Vagina (tissue), 2 donors: ENCODE data around the gene EGF. TPM values are rescaled to one million over a fixed set of nuclear protein-coding genes. Genes with fewer than 3 reads are reported as not detected.
"Not testable (repeated sequence)": the region's sequence is repeated elsewhere in the genome, so short reads cannot be mapped to it uniquely, and the experiment has no call there.

ENCODE experiments used
- DNase-seq, 2 donors: peaks; one replicate each; pipeline ENCODE4 v3.0.0-alpha.2; 2017; ENCODE audit errors: extremely low spot score in 2 of 2
- H3K27ac ChIP-seq: fragments of 200-600 bp; sonication (generic); one replicate; pipeline ENCODE4 v1.5.1; 2019
- H3K27me3 ChIP-seq: fragments of 200-600 bp; sonication (generic); one replicate; pipeline ENCODE4 v1.5.1; 2019
- H3K36me3 ChIP-seq, 2 donors: fragments of 200-600 bp; sonication (generic); one replicate each; pipeline ENCODE4 v1.5.1; 2017 to 2019
- H3K4me1 ChIP-seq: fragments of 200-600 bp; sonication (generic); one replicate; pipeline ENCODE4 v1.5.1; 2019
- H3K4me3 ChIP-seq, 2 donors: fragments of 200-600 bp; sonication (generic); 1 replicate in 1 of 2; 2 replicates in 1 of 2; pipeline ENCODE4 v1.5.1; 2016 to 2019
- H3K9me3 ChIP-seq: fragments of 200-600 bp; sonication (generic); one replicate; pipeline ENCODE4 v1.5.1; 2019
- POLR2A ChIP-seq, 2 donors: fragments of 450-650 bp; IDR thresholded peaks; one replicate each; pipeline ENCODE4 v1.6.1; 2017; ENCODE audit warnings: antibody characterized with exemption in 2 of 2, mild to moderate bottlenecking in 2 of 2, moderate library complexity in 2 of 2
- POLR2AphosphoS5 ChIP-seq, 2 donors: sonication (generic); formaldehyde crosslinking; IDR thresholded peaks; one replicate each; pipeline ENCODE4 v1.9.0; 2017; ENCODE audit warnings: antibody characterized with exemption in 2 of 2, mild to moderate bottlenecking in 2 of 2, low read depth in 1 of 2; ENCODE audit not compliant: insufficient read depth in 1 of 2
- intact Hi-C: fragments of 100-400 bp; cut with DNase I; formaldehyde crosslinking; loops from one replicate; pipeline ENCODE4 v1.15.1; 2023
- total RNA-seq: library from RNA; depleted of rRNA; stranded (reverse); fragments of >200 nt; gene quantifications from one replicate; pipeline ENCODE4 v1.2.3, GENCODE V29; 2016
- TF ChIP-seq, protein P1 (sequence below), 3 experiments: fragments of 450-650 bp in 2 of 3; fragments of 200-600 bp in 1 of 3; sonication (generic) in 1 of 3; IDR thresholded peaks; one replicate each; pipeline ENCODE4 v1.5.1; 2017 to 2019; ENCODE audit warnings: antibody characterized with exemption in 3 of 3, mild to moderate bottlenecking in 2 of 3, moderate library complexity in 2 of 3

The EGF gene
- total RNA-seq, 1 donor from 2014 or later = 0.74 TPM

DNA sequence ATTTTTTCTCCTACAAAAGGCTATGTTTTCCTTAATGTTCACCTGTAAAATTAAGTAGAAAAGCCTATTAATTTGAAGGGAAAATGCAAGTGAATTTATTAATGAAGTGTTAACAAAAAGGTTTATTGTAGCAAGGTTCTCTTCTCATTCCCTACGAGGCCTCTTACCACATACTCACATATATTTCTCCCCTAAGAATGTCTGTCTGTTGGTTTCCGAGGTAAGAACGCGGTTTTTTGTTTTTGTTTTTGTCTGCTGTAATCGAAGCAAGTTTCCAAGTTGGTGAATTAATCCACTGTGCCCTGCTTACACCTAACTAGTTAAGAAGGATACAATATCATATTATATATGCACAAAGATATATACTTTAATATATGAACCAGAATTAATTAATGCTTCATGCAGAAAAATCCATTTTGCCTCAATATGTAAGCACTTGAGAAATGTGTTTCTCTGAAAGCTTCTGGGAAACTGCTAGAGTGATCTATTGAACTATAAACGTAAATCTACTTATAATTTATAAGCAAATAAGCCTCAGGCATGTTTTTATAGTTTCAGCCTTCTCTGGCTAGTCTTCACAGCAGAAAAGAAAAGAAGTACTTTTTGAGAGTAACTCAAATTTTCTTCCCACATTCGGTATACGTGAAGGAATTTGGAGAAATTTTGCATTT, 120.8 kb downstream of the EGF start:
- Histone ChIP-seq H3K4me3 (no peak overlapping the region), H3K9me3 (no peaks in the 10 kb centered on the region), H3K27me3 (no peaks in the 10 kb centered on the region), H3K36me3 (no peaks in the 10 kb centered on the region), H3K4me1 (no peaks in the 10 kb centered on the region), H3K27ac (no peak overlapping the region)
- no peak for TF ChIP-seq POLR2A (IDR thresholded peaks at IDR 0.05)
- no peak for DNase-seq
- intact Hi-C loops = no loop called here

DNA sequence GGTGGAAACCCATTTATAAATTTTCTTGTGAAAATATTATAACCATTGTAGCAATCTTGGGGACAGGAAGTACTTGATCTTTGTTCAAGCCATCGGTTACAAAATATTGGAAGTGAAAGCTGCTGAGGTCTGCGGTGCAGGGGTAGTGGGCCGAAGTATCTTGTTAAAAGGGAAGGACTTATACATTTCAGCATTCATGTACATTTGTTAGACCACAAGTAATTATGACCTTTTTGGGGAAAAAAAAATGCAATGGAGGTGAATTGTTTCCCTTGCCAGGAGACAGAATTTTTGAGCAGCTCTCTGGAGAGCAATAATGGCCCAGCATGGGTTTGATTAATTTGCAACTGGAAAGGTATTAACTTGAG, 121.3 kb downstream of the EGF start:
- Histone ChIP-seq H3K4me3 (no peak overlapping the region), H3K9me3 (no peaks in the 10 kb centered on the region), H3K36me3 (no peaks in the 10 kb centered on the region), H3K4me1 (no peaks in the 10 kb centered on the region), H3K27me3 (no peaks in the 10 kb centered on the region), H3K27ac (no peak overlapping the region)
- DNase-seq = no peak
- intact Hi-C loops = no loop called here
- no peak for TF ChIP-seq POLR2A (IDR thresholded peaks at IDR 0.05)
- TF ChIP-seq, protein P1, sequence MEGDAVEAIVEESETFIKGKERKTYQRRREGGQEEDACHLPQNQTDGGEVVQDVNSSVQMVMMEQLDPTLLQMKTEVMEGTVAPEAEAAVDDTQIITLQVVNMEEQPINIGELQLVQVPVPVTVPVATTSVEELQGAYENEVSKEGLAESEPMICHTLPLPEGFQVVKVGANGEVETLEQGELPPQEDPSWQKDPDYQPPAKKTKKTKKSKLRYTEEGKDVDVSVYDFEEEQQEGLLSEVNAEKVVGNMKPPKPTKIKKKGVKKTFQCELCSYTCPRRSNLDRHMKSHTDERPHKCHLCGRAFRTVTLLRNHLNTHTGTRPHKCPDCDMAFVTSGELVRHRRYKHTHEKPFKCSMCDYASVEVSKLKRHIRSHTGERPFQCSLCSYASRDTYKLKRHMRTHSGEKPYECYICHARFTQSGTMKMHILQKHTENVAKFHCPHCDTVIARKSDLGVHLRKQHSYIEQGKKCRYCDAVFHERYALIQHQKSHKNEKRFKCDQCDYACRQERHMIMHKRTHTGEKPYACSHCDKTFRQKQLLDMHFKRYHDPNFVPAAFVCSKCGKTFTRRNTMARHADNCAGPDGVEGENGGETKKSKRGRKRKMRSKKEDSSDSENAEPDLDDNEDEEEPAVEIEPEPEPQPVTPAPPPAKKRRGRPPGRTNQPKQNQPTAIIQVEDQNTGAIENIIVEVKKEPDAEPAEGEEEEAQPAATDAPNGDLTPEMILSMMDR (IDR thresholded peaks at IDR 0.05) = no peak
- TF ChIP-seq POLR2AphosphoS5 (IDR thresholded peaks at IDR 0.05; ENCODE audit: insufficient read depth in 1 of 2, low read depth in 1 of 2) = no peak

DNA sequence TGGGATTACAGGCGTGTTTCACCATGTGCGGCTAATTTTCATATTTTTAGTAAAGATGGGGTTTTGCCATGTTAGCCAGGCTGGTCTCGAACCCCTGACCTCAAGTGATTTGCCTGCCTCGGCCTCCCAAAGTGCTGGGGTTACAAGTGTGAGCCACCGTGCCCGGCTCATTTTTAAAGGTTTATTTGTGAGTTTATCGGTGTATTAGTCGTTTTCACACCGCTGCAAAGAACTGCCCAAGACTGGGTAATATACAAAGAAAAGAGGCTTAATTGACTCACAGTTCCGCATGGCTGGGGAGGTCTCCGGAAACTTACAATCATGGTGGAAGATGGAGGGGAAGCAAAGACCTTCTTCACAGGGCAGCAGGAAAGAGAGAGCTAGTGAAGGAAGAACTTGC, 126.5 kb downstream of the EGF start:
- intact Hi-C loops, H3K4me1 ChIP-seq, H3K9me3 ChIP-seq: not testable (repeated sequence)

DNA sequence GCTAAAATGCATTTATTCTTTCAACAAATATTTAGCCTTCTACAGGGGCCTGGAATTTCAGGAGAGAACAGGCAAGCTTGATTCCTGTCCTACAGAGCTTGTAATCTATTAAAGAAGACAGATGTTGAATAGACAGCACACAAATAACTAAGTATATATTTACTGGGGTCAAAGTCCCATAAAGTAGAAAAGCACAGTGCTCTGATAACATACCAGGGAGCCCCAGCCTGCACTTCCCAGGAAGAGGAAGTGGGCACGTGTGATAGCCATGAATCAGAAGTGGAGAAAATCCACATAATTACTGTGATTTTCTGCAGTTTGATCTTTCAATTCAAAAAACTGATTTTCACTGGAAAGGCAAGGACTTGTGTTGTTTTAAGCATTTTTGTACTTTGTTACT, 129.1 kb downstream of the EGF start:
- no peaks in the 10 kb centered on the region for H3K27me3 ChIP-seq
- no peak overlapping the region for H3K27ac ChIP-seq
- TF ChIP-seq POLR2AphosphoS5 (IDR thresholded peaks at IDR 0.05; ENCODE audit: insufficient read depth in 1 of 2, low read depth in 1 of 2) (no peak), POLR2A (IDR thresholded peaks at IDR 0.05) (no peak)
- TF ChIP-seq, protein P1 (IDR thresholded peaks at IDR 0.05) = no peak
- H3K4me1 ChIP-seq = no peaks in the 10 kb centered on the region
- intact Hi-C loops = loop anchor here (10.0 kb wide), 1 partner anchor 163 kb away; no protein-coding TSS in a partner anchor
- no peaks in the 10 kb centered on the region for H3K9me3 ChIP-seq
- H3K36me3 ChIP-seq = no peaks in the 10 kb centered on the region
- H3K4me3 ChIP-seq = no peak overlapping the region
- no peak for DNase-seq

More for the DNA sequence above, 126.5 kb downstream of the EGF start:
- H3K4me3 ChIP-seq, H3K36me3 ChIP-seq, DNase-seq, H3K27ac ChIP-seq, H3K27me3 ChIP-seq: not testable (repeated sequence)

DNA sequence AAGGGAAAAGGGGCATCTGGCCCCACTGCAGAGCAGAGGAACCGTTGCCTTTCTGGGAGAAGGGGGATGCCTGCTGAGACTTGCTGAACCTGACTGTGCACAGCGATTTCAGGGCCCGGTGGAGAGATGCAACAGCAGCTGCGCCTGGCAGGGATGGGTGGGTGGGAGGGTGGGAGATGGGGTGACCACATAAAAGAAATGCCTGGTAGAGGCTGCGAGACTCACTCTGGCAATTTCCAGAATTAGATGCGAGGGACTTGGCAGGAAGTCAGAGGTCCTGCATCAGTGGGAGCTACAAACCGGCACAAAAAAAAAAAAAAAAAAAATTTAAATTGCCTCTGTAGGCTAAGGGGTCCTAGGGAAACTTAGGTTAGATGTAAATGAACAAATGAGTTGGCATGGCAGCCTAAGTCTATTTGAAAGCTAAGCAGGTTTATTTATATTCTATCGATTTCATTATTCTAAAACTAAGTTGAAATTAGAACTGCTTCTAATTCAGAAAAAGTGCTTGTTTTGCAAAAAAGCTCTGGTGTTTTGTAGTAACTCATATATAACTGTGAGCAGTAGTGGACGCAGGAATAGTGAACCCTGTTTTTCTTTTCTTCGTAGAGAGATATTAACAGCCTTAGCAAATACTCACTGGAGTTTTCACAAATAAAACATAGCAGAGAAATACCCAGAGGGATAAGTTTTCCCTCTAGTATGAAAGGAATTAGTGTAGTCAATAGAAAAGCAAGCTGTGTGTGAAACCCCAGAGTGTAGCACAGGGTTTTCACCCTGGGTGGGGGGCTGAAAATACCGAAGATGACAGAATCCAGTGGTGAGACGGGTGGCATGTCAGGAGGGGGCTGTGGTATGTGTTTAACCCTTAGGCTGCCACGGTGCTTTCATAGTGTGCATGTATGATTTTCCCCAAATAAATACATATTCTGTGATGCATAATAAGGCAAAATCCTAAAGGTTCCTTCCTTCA, 130.1 kb downstream of the EGF start:
- no peaks in the 10 kb centered on the region for H3K27me3 ChIP-seq
- H3K4me1 ChIP-seq = no peaks in the 10 kb centered on the region
- intact Hi-C loops = loop anchor here (10.0 kb wide), 1 partner anchor 162 kb away; no protein-coding TSS in a partner anchor
- H3K4me3 ChIP-seq = no peak overlapping the region
- H3K36me3 ChIP-seq = no peaks in the 10 kb centered on the region
- H3K9me3 ChIP-seq = no peaks in the 10 kb centered on the region
- no peak for DNase-seq
- no peak overlapping the region for H3K27ac ChIP-seq
- TF ChIP-seq, protein P1 (IDR thresholded peaks at IDR 0.05) = no peak
- no peak for TF ChIP-seq POLR2A (IDR thresholded peaks at IDR 0.05)
- no peak for TF ChIP-seq POLR2AphosphoS5 (IDR thresholded peaks at IDR 0.05; ENCODE audit: insufficient read depth in 1 of 2, low read depth in 1 of 2)
